Karpas-422 (cell line): ENCODE measurements around the gene LIPT2. TPM values are rescaled to one million over a fixed set of nuclear protein-coding genes. Genes with fewer than 3 reads are reported as not detected.

ENCODE experiments used
- DNase-seq: peaks from one replicate; pipeline ENCODE4 v3.0.0-alpha.2; 2015
- H2AFZ ChIP-seq: fragments of 200-600 bp; sonication (generic); 2 replicates; pipeline ENCODE4 v1.6.1; 2014; ENCODE audit warnings: antibody characterized with exemption, low read length, mixed read lengths
- H3K27ac ChIP-seq: fragments of 200-600 bp; sonication (generic); 2 replicates; pipeline ENCODE4 v1.5.1; 2014; ENCODE audit warnings: mild to moderate bottlenecking, low read length, moderate library complexity
- H3K27me3 ChIP-seq: fragments of 200-600 bp; sonication (generic); 2 replicates; pipeline ENCODE4 v1.6.1; 2014; ENCODE audit warnings: low read length, mixed read lengths
- H3K36me3 ChIP-seq: fragments of 200-600 bp; sonication (generic); 2 replicates; pipeline ENCODE4 v1.6.1; 2014; ENCODE audit warnings: low read length, mixed read lengths; ENCODE audit not compliant: insufficient read depth
- H3K4me1 ChIP-seq: fragments of 200-600 bp; sonication (generic); 2 replicates; pipeline ENCODE4 v1.6.1; 2014; ENCODE audit warnings: mild to moderate bottlenecking, low read length, mixed read lengths
- H3K4me2 ChIP-seq: fragments of 200-600 bp; sonication (generic); 2 replicates; pipeline ENCODE4 v1.6.1; 2014; ENCODE audit warnings: low read length, low read depth, mild to moderate bottlenecking; ENCODE audit not compliant: poor library complexity, severe bottlenecking
- H3K4me3 ChIP-seq: fragments of 200-600 bp; sonication (generic); 2 replicates; pipeline ENCODE4 v1.5.1; 2014; ENCODE audit warnings: mild to moderate bottlenecking, antibody characterized with exemption, low read length, mixed read lengths
- H3K79me2 ChIP-seq: fragments of 200-600 bp; sonication (generic); 2 replicates; pipeline ENCODE4 v1.6.1; 2014; ENCODE audit warnings: mild to moderate bottlenecking, low read length, mixed read lengths
- H3K9ac ChIP-seq: fragments of 200-600 bp; sonication (generic); 2 replicates; pipeline ENCODE4 v1.6.0; 2014; ENCODE audit warnings: low read length
- H3K9me2 ChIP-seq: fragments of 200-600 bp; sonication (generic), shearing (Covaris generic); replicated peaks from 2 replicates; pipeline ENCODE4 v1.6.0; 2014; ENCODE audit warnings: mild to moderate bottlenecking, low read length, moderate library complexity; ENCODE audit not compliant: insufficient read depth
- H3K9me3 ChIP-seq: fragments of 300-700, 200-600 bp; sonication (generic); 2 replicates; pipeline ENCODE4 v1.6.1; 2014; ENCODE audit warnings: low read length, mixed read lengths
- H4K20me1 ChIP-seq: fragments of 200-600 bp; sonication (generic); 2 replicates; pipeline ENCODE4 v1.6.1; 2014; ENCODE audit warnings: mild to moderate bottlenecking, antibody characterized with exemption, low read length, low read depth; ENCODE audit not compliant: insufficient read depth
- total RNA-seq: library from RNA; depleted of rRNA; stranded (reverse); fragments of >200 nt; shearing (Covaris generic); gene quantifications from 2 replicates; pipeline ENCODE4 v1.2.3, GENCODE V29; 2014; ENCODE audit warnings: low replicate concordance

The LIPT2 gene
- total RNA-seq, 1 experiment from 2014 or later: 5.9 TPM

DNA sequence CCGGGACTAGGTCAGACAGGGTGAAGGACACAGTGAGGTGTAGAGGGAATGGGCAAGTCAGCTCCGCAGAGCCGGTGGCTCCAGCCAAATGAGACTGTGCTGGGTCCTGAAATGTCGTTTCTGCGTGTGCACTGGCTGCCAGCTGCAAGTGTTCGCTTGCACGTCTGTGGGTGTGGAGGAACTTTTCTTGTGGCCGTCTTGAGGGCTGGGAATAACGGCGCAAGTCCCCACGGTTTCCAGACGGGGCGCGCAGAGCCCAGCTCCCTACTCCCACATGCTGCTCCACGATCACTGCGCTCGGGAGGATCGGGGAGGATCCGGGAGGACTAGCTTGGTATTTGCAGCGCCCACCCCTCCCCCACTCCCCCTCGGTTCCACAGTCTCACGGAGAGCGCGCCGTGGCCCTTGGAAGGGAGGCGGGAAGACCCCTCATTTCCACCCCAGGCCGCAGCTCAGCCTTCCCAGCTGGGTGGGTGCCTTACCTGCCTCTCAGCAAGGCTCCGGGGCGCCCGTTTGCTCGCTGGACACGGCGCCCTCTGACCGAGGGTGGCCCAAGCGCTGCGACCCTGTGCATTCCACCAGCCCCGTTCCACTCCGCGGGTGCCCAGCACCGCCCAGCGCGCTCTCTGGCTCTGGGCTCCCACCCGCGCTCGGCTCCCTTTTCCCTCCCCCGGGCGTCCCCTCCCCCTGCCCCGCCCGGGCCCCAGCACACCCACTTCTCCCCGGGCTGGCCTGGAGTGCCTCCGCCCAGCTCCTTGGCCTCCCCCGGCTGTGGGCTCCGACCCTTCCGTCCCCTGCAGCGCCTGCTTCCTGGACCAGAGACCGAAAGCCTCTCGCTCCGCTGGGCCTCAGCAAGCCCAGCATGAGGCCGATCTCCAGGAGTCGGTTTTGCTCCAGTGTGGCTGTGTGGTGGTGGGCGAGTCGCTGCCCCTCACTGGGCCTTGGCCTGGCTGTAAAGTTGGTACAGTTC is 26.3 kb downstream of the LIPT2 start, which contains the start of gene KCNE3:
Gene KCNE3, minus strand, starts transcription at position 634 of the 970 bp plus-strand sequence. CDS start 9,986 bp downstream, outside the sequence.
- Histone ChIP-seq H3K4me1 (peaks cover 6% of the 10 kb centered on the region), H3K9me2 (no peaks in the 10 kb centered on the region), H3K27me3 (no peaks in the 10 kb centered on the region), H3K79me2 (no peaks in the 10 kb centered on the region), H3K4me3 (no peak within 1 kb of the TSS), H3K9ac (no peak within 1 kb of the TSS), H4K20me1 (no peaks in the 10 kb centered on the region), H3K4me2 (no peak within 1 kb of the TSS), H2AFZ (no peak within 1 kb of the TSS), H3K9me3 (no peaks in the 10 kb centered on the region), H3K27ac (no peak within 1 kb of the TSS), H3K36me3 (no peaks in the 10 kb centered on the region)
- DNase-seq: no peak

DNA sequence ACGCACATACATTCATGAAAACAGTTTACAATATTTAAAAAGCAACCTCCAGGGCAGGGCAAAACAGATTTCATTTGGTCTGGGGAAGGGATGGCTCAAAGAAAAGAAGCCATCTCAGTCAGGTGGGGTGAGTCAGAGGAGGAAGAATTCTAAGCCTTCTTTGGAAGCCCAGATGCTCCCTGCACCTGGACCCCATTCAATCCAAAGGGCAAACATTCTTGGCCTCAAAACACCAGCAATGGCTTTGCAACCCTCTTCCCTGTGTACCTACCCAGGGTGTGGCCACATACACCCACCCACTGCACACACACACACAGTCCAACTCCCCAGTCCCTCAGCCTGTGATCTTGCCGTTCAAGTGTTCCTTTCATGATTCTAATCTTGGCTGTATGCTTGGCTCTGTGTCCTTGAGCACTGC is 28.2 kb downstream of the LIPT2 start:
- Histone ChIP-seq H4K20me1 (no peaks in the 10 kb centered on the region), H3K9ac (no peak overlapping the region), H3K27me3 (no peaks in the 10 kb centered on the region), H3K27ac (no peak overlapping the region), H3K36me3 (no peaks in the 10 kb centered on the region), H3K4me3 (no peak overlapping the region), H3K4me2 (no peak overlapping the region), H3K9me2 (no peaks in the 10 kb centered on the region), H3K79me2 (no peaks in the 10 kb centered on the region), H2AFZ (no peak overlapping the region), H3K9me3 (no peaks in the 10 kb centered on the region), H3K4me1 (peaks cover 6% of the 10 kb centered on the region)
- no peak for DNase-seq

DNA sequence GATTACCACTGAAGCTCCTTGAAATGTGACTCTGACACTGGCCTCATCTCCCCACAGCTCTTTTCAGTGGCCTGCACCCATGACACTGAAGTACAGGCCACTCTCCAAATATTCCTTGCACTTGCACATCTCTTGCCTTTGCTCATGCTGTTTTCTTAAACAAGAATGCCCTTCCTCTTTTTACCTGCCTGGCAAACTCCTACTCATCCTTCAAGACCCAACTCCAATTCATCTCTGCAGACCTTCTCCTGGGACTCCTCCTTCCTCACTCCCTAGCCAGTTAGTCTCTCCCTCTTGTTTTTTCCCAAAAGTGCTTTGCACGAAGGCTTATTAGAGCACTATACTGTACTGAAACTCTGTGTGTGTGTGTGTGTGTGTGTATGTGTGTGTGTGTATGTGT is 28.8 kb downstream of the LIPT2 start:
- Histone ChIP-seq H3K9ac (no peak overlapping the region), H3K36me3 (no peaks in the 10 kb centered on the region), H3K27ac (no peak overlapping the region), H3K9me2 (no peaks in the 10 kb centered on the region), H3K4me1 (peaks cover 6% of the 10 kb centered on the region), H2AFZ (no peak overlapping the region), H4K20me1 (no peaks in the 10 kb centered on the region), H3K9me3 (no peaks in the 10 kb centered on the region), H3K4me2 (no peak overlapping the region), H3K79me2 (no peaks in the 10 kb centered on the region), H3K4me3 (no peak overlapping the region), H3K27me3 (no peaks in the 10 kb centered on the region)
- DNase-seq: no peak

DNA sequence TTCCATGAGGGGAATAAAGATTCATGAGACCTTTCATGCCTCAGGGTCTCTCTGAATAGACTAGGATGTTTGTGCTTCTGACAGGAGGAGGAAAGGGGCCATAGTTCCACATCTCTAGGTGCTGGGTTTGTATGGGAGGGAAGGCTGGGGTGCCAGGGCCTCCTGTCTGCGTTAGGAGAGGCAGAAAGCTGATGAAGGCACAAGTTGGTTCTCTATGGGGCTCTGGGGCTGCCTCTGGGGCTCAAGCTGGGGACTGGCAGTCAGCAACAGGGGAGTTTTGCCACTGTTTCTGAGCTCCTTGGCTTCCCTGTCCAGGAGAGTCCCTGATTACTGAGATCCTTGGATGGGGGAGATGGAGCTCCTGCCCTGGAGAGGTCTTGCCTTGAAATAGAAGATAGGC is 30.3 kb downstream of the LIPT2 start:
- no peak for DNase-seq
- Histone ChIP-seq H3K9ac (no peak overlapping the region), H3K79me2 (no peaks in the 10 kb centered on the region), H3K36me3 (no peaks in the 10 kb centered on the region), H3K9me3 (no peaks in the 10 kb centered on the region), H3K4me1 (peaks cover 6% of the 10 kb centered on the region), H3K27me3 (no peaks in the 10 kb centered on the region), H4K20me1 (no peaks in the 10 kb centered on the region), H3K4me2 (no peak overlapping the region), H3K27ac (no peak overlapping the region), H3K4me3 (no peak overlapping the region), H2AFZ (no peak overlapping the region), H3K9me2 (no peaks in the 10 kb centered on the region)

DNA sequence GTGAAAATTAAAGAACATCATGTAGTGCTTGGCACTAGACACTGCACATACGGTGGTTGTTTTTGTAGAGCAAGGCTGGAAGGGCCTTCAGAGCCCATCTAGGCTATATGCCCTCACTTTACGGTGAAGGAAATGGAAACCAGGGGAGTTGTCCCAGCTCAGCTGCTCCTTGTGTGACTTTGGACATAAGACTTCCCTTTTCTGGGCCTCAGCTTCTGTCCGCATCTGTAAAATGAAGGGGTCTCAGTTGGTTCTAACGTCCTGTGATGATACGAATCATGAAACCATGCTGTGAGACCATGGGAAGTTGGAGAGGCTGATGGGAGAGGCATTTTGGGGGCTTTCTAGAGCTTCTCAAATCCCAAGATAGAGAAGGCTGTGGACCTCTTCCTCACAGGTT is 30.9 kb downstream of the LIPT2 start:
- Histone ChIP-seq H3K9me2 (no peaks in the 10 kb centered on the region), H3K27ac (no peak overlapping the region), H3K4me1 (peaks cover 6% of the 10 kb centered on the region), H3K27me3 (no peaks in the 10 kb centered on the region), H3K79me2 (no peaks in the 10 kb centered on the region), H2AFZ (no peak overlapping the region), H3K36me3 (no peaks in the 10 kb centered on the region), H3K4me3 (no peak overlapping the region), H4K20me1 (no peaks in the 10 kb centered on the region), H3K9me3 (no peaks in the 10 kb centered on the region), H3K9ac (no peak overlapping the region), H3K4me2 (no peak overlapping the region)
- no peak for DNase-seq

DNA sequence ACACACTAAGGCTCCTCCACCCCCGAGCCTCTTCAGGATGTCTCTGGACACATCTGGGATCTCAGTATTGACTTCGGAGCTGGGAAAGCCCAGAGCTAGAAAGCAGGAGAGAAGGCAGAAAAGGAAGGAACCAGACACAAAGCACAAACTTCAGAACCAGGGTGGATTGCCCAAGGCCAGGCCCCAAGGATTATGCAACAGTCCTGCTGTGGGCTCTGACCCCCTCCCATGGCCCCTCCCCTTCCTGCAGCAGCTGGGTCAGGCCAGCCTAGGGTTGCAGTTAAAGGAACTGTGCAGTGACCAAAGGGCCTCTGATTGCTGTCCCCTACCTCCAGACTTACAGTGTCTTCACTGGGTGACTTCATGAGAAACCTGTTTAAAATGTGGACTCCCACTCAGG is 31.5 kb downstream of the LIPT2 start:
- Histone ChIP-seq H3K4me3 (no peak overlapping the region), H3K36me3 (no peaks in the 10 kb centered on the region), H3K9me2 (no peaks in the 10 kb centered on the region), H3K4me1 (peaks cover 6% of the 10 kb centered on the region), H3K9ac (no peak overlapping the region), H2AFZ (no peak overlapping the region), H3K9me3 (no peaks in the 10 kb centered on the region), H3K4me2 (no peak overlapping the region), H4K20me1 (no peaks in the 10 kb centered on the region), H3K27ac (no peak overlapping the region), H3K27me3 (no peaks in the 10 kb centered on the region), H3K79me2 (no peaks in the 10 kb centered on the region)
- DNase-seq: no peak

DNA sequence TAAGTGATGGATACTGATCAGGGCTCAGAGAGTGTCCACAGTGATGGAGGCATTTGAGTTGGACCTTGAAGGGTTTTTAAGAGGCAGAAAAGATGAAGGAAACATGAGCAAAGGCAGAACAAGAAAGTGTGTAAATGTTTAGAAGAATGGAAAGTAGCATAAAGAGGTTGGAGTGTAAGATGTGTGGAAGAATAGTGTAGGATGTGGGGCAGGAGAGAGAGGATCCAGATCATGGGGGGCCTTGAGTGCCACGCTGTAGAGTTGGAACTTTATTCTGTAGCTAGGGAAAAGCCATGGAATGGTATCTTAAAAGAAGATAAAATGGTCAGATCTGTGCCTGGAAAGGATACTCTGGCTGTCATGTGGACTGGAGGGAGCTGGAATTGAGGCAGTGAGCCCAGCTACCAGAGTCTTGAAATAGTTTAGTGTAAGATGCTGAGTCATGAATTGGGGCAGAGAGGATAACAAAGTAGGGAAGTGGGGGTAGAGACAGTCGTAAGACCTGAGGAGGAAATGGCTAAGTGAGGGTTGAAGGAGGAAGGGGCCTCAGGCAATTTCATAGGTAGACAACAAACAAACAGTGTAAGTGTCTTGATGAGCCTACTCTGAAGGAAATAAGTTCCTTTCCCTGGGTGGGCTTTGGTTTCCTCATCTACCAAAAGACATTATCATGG is 32.9 kb downstream of the LIPT2 start:
- Histone ChIP-seq H3K9me3 (no peaks in the 10 kb centered on the region), H3K36me3 (no peaks in the 10 kb centered on the region), H3K27ac (no peak overlapping the region), H2AFZ (no peak overlapping the region), H3K9ac (no peak overlapping the region), H3K4me1 (no peaks in the 10 kb centered on the region), H3K4me3 (no peak overlapping the region), H3K9me2 (no peaks in the 10 kb centered on the region), H4K20me1 (no peaks in the 10 kb centered on the region), H3K79me2 (no peaks in the 10 kb centered on the region), H3K27me3 (no peaks in the 10 kb centered on the region), H3K4me2 (no peak overlapping the region)
- no peak for DNase-seq

DNA sequence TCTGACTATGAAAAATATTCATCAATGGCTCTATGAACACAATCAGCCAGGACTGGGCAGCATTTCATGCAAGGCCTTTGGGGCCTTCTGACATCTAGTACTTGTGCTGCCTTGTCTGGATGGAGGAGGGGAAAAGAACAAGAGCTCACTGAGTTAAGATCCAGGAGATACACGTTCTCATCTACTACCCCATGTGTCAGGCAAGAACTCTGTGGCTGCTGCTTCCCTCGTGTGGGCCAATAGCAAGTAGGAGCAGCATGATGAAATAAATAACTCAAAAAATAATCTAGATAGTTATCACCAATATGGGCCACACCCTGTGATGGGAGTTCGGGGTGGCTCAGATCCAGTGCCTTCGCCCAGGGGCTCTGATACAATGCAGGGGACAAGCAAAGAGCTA is 33.5 kb downstream of the LIPT2 start:
- Histone ChIP-seq H3K4me3 (no peak overlapping the region), H3K4me2 (no peak overlapping the region)

More for the DNA sequence above, 33.5 kb downstream of the LIPT2 start:
- Histone ChIP-seq H3K27me3 (no peaks in the 10 kb centered on the region), H3K9ac (no peak overlapping the region), H3K79me2 (no peaks in the 10 kb centered on the region), H3K27ac (no peak overlapping the region), H3K4me1 (no peaks in the 10 kb centered on the region), H3K36me3 (no peaks in the 10 kb centered on the region), H3K9me2 (no peaks in the 10 kb centered on the region), H2AFZ (no peak overlapping the region), H3K9me3 (no peaks in the 10 kb centered on the region), H4K20me1 (no peaks in the 10 kb centered on the region)
- DNase-seq: no peak
